H1 (cell line): ENCODE data around the gene ZNF860. TPM values are rescaled to one million over a fixed set of nuclear protein-coding genes. Genes with fewer than 3 reads are reported as not detected.

Source experiments
- CTCF ChIA-PET: fragments of 300-600 bp; sonication (Branson Sonifier 250); formaldehyde crosslinking; loops from one replicate; lab custom pipeline; 2021; ENCODE audit not compliant: partially characterized antibody; lab: Charles Lee
- POLR2A ChIA-PET: fragments of 300-600 bp; sonication (Branson Sonifier 250); formaldehyde crosslinking; loops from one replicate; lab custom pipeline; 2021; ENCODE audit warnings: inconsistent platforms; ENCODE audit not compliant: partially characterized antibody; lab: Charles Lee
- DNase-seq, 2 experiments: peaks; one replicate each; pipeline versions ENCODE4 v3.0.0 to v3.0.0-alpha.2; 2010 to 2022; ENCODE audit warnings: low spot score in 2 of 2, low read depth in 1 of 2, mixed read lengths in 1 of 2
- FAIRE-seq: peaks from 2 replicates; lab custom pipeline; 2011; peaks lifted over from hg19 to GRCh38; lab: Jason Lieb, UNC
- H2AFZ ChIP-seq: 2 replicates; pipeline ENCODE4 v1.8.1; 2012; ENCODE audit warnings: low read length, inconsistent platforms
- H2AK5ac ChIP-seq: 2 replicates; pipeline ENCODE4 v1.6.1; 2013; ENCODE audit warnings: low read depth, low read length
- H2BK120ac ChIP-seq: replicated peaks from 2 replicates; pipeline ENCODE3; 2013; ENCODE audit warnings: low read depth, low read length, inconsistent platforms
- H2BK12ac ChIP-seq: 2 replicates; pipeline ENCODE4 v1.6.1; 2013; ENCODE audit warnings: low read depth, low read length
- H2BK15ac ChIP-seq: 2 replicates; pipeline ENCODE4 v1.6.1; 2013; ENCODE audit warnings: low read length
- H2BK20ac ChIP-seq: 2 replicates; pipeline ENCODE4 v1.6.1; 2013; ENCODE audit warnings: low read length
- H2BK5ac ChIP-seq: 2 replicates; pipeline ENCODE4 v1.6.1; 2013; ENCODE audit warnings: low read depth, low read length
- H3K14ac ChIP-seq: 2 replicates; pipeline ENCODE4 v1.6.1; 2013; ENCODE audit warnings: inconsistent platforms; ENCODE audit not compliant: insufficient read length
- H3K18ac ChIP-seq: 2 replicates; pipeline ENCODE4 v1.6.1; 2013; ENCODE audit warnings: low read length; ENCODE audit errors: extremely low read depth
- H3K23ac ChIP-seq: 2 replicates; pipeline ENCODE4 v1.6.1; 2013; ENCODE audit warnings: inconsistent platforms; ENCODE audit not compliant: insufficient read length
- H3K23me2 ChIP-seq: 2 replicates; pipeline ENCODE4 v1.6.1; 2013; ENCODE audit warnings: low read depth, low read length
- H3K27ac ChIP-seq: 2 replicates; pipeline ENCODE4 v1.6.1; 2011; ENCODE audit warnings: low read depth, low read length, inconsistent platforms
- H3K27me3 ChIP-seq, 4 experiments: replicated peaks in 1 of 4; 1 replicate in 1 of 4; 2 replicates in 3 of 4; pipeline versions ENCODE4 v1.6.1 to v1.8.1; 2011 to 2013; ENCODE audit warnings: low read length in 3 of 4, mild to moderate bottlenecking in 3 of 4, inconsistent platforms in 2 of 4, mixed read lengths in 2 of 4, moderate library complexity in 1 of 4; ENCODE audit not compliant: control insufficient read depth in 3 of 4, insufficient read depth in 3 of 4; ENCODE audit errors: extremely low read depth in 1 of 4
- H3K36me3 ChIP-seq, 4 experiments: 2 replicates each; pipeline versions ENCODE4 v1.6.1 to v1.8.1; 2011 to 2013; ENCODE audit warnings: mild to moderate bottlenecking in 4 of 4, low read length in 3 of 4, moderate library complexity in 2 of 4, control low read depth in 1 of 4, inconsistent platforms in 1 of 4; ENCODE audit not compliant: insufficient read depth in 4 of 4, control insufficient read depth in 2 of 4
- H3K4ac ChIP-seq: replicated peaks from 2 replicates; pipeline ENCODE3; 2013; ENCODE audit warnings: low read length, low read depth, mixed read lengths, inconsistent platforms; ENCODE audit not compliant: insufficient read length
- H3K4me1 ChIP-seq, 4 experiments: replicated peaks in 1 of 4; 1 replicate in 1 of 4; 2 replicates in 3 of 4; pipeline versions ENCODE4 v1.6.1 to v1.8.1; 2011 to 2013; ENCODE audit warnings: low read length in 3 of 4, inconsistent platforms in 2 of 4, mixed read lengths in 1 of 4; ENCODE audit not compliant: insufficient read depth in 4 of 4, control insufficient read depth in 3 of 4
- H3K4me2 ChIP-seq, 2 experiments: 2 replicates each; pipeline versions ENCODE4 v1.6.1 to v1.8.1; 2011 to 2013; ENCODE audit warnings: low read depth in 2 of 2, low read length in 2 of 2, control low read depth in 1 of 2, inconsistent platforms in 1 of 2, mild to moderate bottlenecking in 1 of 2; ENCODE audit not compliant: insufficient read depth in 1 of 2
- H3K4me3 ChIP-seq, 4 experiments: fragments of 200-600, 300-600 bp in 1 of 4; sonication (generic), shearing (Covaris generic), sonication (Bioruptor Twin) in 1 of 4; 2 replicates each; pipeline versions ENCODE4 v1.5.1 to v1.8.1; 2011 to 2016; ENCODE audit warnings: low read length in 4 of 4, low read depth in 3 of 4, control low read depth in 2 of 4, inconsistent platforms in 2 of 4, mild to moderate bottlenecking in 2 of 4, mixed read lengths in 1 of 4, moderate library complexity in 1 of 4; ENCODE audit not compliant: insufficient read depth in 2 of 4; ENCODE audit errors: extremely low read depth in 1 of 4
- H3K56ac ChIP-seq: replicated peaks from 2 replicates; pipeline ENCODE3; 2013; ENCODE audit warnings: low read depth, mild to moderate bottlenecking, mixed read lengths, low read length, inconsistent platforms; ENCODE audit not compliant: insufficient read length
- H3K79me1 ChIP-seq: 2 replicates; pipeline ENCODE4 v1.6.1; 2013; ENCODE audit warnings: low read depth, low read length, control low read depth
- H3K79me2 ChIP-seq, 2 experiments: 2 replicates each; pipeline versions ENCODE4 v1.6.1 to v1.8.1; 2012 to 2013; ENCODE audit warnings: low read length in 2 of 2, mild to moderate bottlenecking in 2 of 2, inconsistent platforms in 1 of 2; ENCODE audit not compliant: insufficient read depth in 2 of 2, control insufficient read depth in 1 of 2
- H3K9ac ChIP-seq, 4 experiments: replicated peaks in 1 of 4; 1 replicate in 1 of 4; 2 replicates in 3 of 4; pipeline versions ENCODE4 v1.6.1 to v1.8.1; 2011 to 2013; ENCODE audit warnings: low read depth in 3 of 4, low read length in 3 of 4, control low read depth in 2 of 4, mild to moderate bottlenecking in 2 of 4, moderate library complexity in 2 of 4, inconsistent platforms in 1 of 4; ENCODE audit errors: extremely low read depth in 1 of 4
- H3K9me3 ChIP-seq, 2 experiments: 2 replicates each; pipeline versions ENCODE4 v1.6.1 to v1.8.1; 2012 to 2013; ENCODE audit warnings: mild to moderate bottlenecking in 2 of 2, moderate library complexity in 2 of 2, control low read depth in 1 of 2, inconsistent platforms in 1 of 2, low read depth in 1 of 2, low read length in 1 of 2, mixed read lengths in 1 of 2; ENCODE audit not compliant: insufficient read depth in 2 of 2
- H4K20me1 ChIP-seq, 2 experiments: replicated peaks in 1 of 2; 2 replicates each; pipeline versions ENCODE3 to v1.8.1; 2011 to 2013; ENCODE audit warnings: inconsistent platforms in 2 of 2, low read length in 2 of 2, mild to moderate bottlenecking in 1 of 2; ENCODE audit not compliant: insufficient read depth in 2 of 2, control insufficient read depth in 1 of 2
- H4K5ac ChIP-seq: 2 replicates; pipeline ENCODE4 v1.6.1; 2013; ENCODE audit warnings: low read length, low read depth, mixed read lengths, inconsistent platforms; ENCODE audit not compliant: insufficient read length
- H4K8ac ChIP-seq: 2 replicates; pipeline ENCODE4 v1.8.0; 2013; ENCODE audit warnings: mild to moderate bottlenecking, moderate library complexity, low read length, inconsistent platforms; ENCODE audit not compliant: insufficient read depth; ENCODE audit errors: extremely low read depth
- H4K91ac ChIP-seq: replicated peaks from 2 replicates; pipeline ENCODE3; 2013; ENCODE audit warnings: low read length, mixed read lengths, inconsistent platforms; ENCODE audit not compliant: insufficient read length
- RBBP5 ChIP-seq: IDR thresholded peaks from 2 replicates; pipeline ENCODE4 v1.7.1; 2012; ENCODE audit warnings: low read depth, mild to moderate bottlenecking, inconsistent platforms, low read length, moderate library complexity, borderline replicate concordance
- TCF12 ChIP-seq: IDR thresholded peaks from 2 replicates; pipeline ENCODE4 v1.6.1; 2011; ENCODE audit warnings: low read depth, mild to moderate bottlenecking, low read length
- WGBS, 2 experiments: shearing (Covaris generic) in 1 of 2; methylation state at CpG; one replicate each; pipeline versions ENCODE4 v1.1.6 to v1.1.7; 2013 to 2015; ENCODE audit warnings: low lambda C conversion rate in 2 of 2, mixed read lengths in 2 of 2, inconsistent platforms in 1 of 2, low coverage in 1 of 2, missing lambda C conversion rate in 1 of 2; ENCODE audit not compliant: insufficient replicate concordance in 2 of 2, insufficient coverage in 1 of 2, insufficient read length in 1 of 2; ENCODE audit errors: extremely low coverage in 1 of 2, missing lambda C conversion rate in 1 of 2; 5-methylcytosine and 5-hydroxymethylcytosine counted together
- polyA plus RNA-seq, 7 experiments: library from polyadenylated mRNA; depleted of rRNA in 3 of 7; stranded (reverse) in 5 of 7; unstranded in 2 of 7; fragments of >200 nt in 5 of 7; fragments of 200-250 nt in 2 of 7; gene quantifications; 1 replicate in 5 of 7; 2 replicates in 1 of 7; 4 replicates in 1 of 7; pipeline versions ENCODE4 v1.2.1 to v1.2.3, GENCODE V29; 2011 to 2013; ENCODE audit warnings: missing spikeins in 2 of 7, mixed read lengths in 2 of 7
- total RNA-seq: library from RNA; stranded (reverse); fragmentation: NEBNext Ultra II Directional; extraction: Animal tissue kit (Norgen Biotek cat#: 25700); gene quantifications from 2 replicates; pipeline ENCODE4 v1.2.1, GENCODE V29; 2021

The ZNF860 gene
- total and polyA plus RNA-seq, 2 of the 8 experiments (the other 6 are each of a cell fraction or from before 2014, with no cell fraction given) = 3.2 to 8.6 TPM

- no peak overlapping the region for H4K91ac ChIP-seq
- TF ChIP-seq RBBP5 (no peak), TCF12 (no peak)
- no peak overlapping the region for H3K14ac ChIP-seq
- peaks cover 3 to 9% of the 10 kb centered on the region in 2 experiments; a peak in 1 of 4 replicates for H3K9me3 ChIP-seq
- H3K27ac ChIP-seq = no peak overlapping the region
- H3K4ac ChIP-seq = no peak overlapping the region
- no peak overlapping the region for H2BK15ac ChIP-seq
- no peak overlapping the region for H2BK120ac ChIP-seq
- no peak overlapping the region for H3K9ac ChIP-seq
- no peak overlapping the region for H3K23ac ChIP-seq
- DNase-seq (no peak), FAIRE-seq (no peak)
- ChIA-PET POLR2A (interaction anchor here (1.1 to 1.5 kb wide), 2 partner anchors 10 to 14 kb away, joined by 3 to 4 read pairs; no protein-coding TSS in a partner anchor), CTCF (interaction anchor here (0.5 to 0.9 kb wide), 3 partner anchors 51 to 758 kb away, joined by 3 to 6 read pairs (median 3); no protein-coding TSS in a partner anchor)
- no peak overlapping the region for H3K56ac ChIP-seq
- H2BK12ac ChIP-seq = peak overlapping the region; percentile 77; the same call in 1 of the 2 replicates
- H2BK5ac ChIP-seq = no peak overlapping the region
- no peaks in the 10 kb centered on the region for H3K23me2 ChIP-seq
- H3K79me1 ChIP-seq = peaks cover 11% of the 10 kb centered on the region
- H3K4me1 ChIP-seq = peaks cover 2 to 23% (median 15%) of the 10 kb centered on the region in 4 experiments
- 82% methylated on average over 6 of the region's 6 CpGs; no CpG with 5 or more reads in 1 of the 2 experiments for WGBS, 2 experiments
- H4K20me1 ChIP-seq = peaks cover 0 to 4% of the 10 kb centered on the region in 2 experiments
- H2AFZ ChIP-seq = no peak overlapping the region
- no peaks in the 10 kb centered on the region for H3K27me3 ChIP-seq
- H3K4me2 ChIP-seq = no peak overlapping the region; a peak in 1 of 4 replicates
- peaks cover 24 to 88% of the 10 kb centered on the region in 2 experiments for H3K79me2 ChIP-seq
- no peak overlapping the region for H2BK20ac ChIP-seq
- no peak overlapping the region for H2AK5ac ChIP-seq
- peaks cover 0 to 5% (median 2%) of the 10 kb centered on the region in 4 experiments; a peak in 1 of 8 replicates for H3K36me3 ChIP-seq
- H3K4me3 ChIP-seq = no peak overlapping the region
- no peak overlapping the region for H4K5ac ChIP-seq
- no peak overlapping the region for H4K8ac ChIP-seq
- H3K18ac ChIP-seq = no peak overlapping the region; the same call in 1 of the 2 replicates
Observed at GRCh38 chr3:31947671-31948091, 33.9 kb upstream of the ZNF860 start.
